Measurements from ENCODE around the gene PML. TPM values are rescaled to one million over a fixed set of nuclear protein-coding genes. Genes with fewer than 3 reads are reported as not detected.

The PML gene
- polyA plus RNA-seq = 10 to 100 TPM in 2 of 3 donors, 1 to 10 TPM in 1; 8.0 to 47.7 (median 16.2) TPM

GRCh38 chr15:73994413-73994883 lies at the start of gene PML:
PML (plus strand) TSS chr15:73994716; CDS start chr15:73994813, 97 bp downstream.
- peak; percentile 93 to 95 (median 94) for DNase-seq
- H3K4me1 Mint-ChIP-seq = peaks cover 66 to 75% of the 10 kb centered on the region in 2 donors
- peaks cover 0 to 7% (median 4%) of the 10 kb centered on the region in 3 donors for H3K36me3 Mint-ChIP-seq
- H3K9me3 Mint-ChIP-seq = no peaks in the 10 kb centered on the region
- peak within 1 kb of the TSS; percentile 91 to 96 (median 94) for H3K27ac Mint-ChIP-seq
- peaks cover 2 to 4% (median 2%) of the 10 kb centered on the region in 3 donors for H3K27me3 Mint-ChIP-seq (ENCODE audit: low read depth in 3 of 3)
- peak within 1 kb of the TSS; percentile 90 to 99 (median 97) for H3K4me3 Mint-ChIP-seq

GRCh38 chr15:73945130-73945508 lies 49.4 kb upstream of the PML start:
- H3K27ac Mint-ChIP-seq = no peak overlapping the region

GRCh38 chr15:73946046-73946721 lies 48.3 kb upstream of the PML start:
- DNase-seq = no peak
- no peaks in the 10 kb centered on the region for H3K36me3 Mint-ChIP-seq
- peaks cover 7 to 10% of the 10 kb centered on the region in 2 donors for H3K4me1 Mint-ChIP-seq
- H3K27me3 Mint-ChIP-seq (ENCODE audit: low read depth in 3 of 3) = peaks cover 0 to 4% (median 0%) of the 10 kb centered on the region in 3 donors
- no peak overlapping the region for H3K27ac Mint-ChIP-seq
- no peaks in the 10 kb centered on the region for H3K9me3 Mint-ChIP-seq
- H3K4me3 Mint-ChIP-seq = no peak overlapping the region

More at GRCh38 chr15:73945130-73945508, 49.4 kb upstream of the PML start:
- H3K4me1 Mint-ChIP-seq = peaks cover 5 to 10% of the 10 kb centered on the region in 2 donors
- no peaks in the 10 kb centered on the region for H3K9me3 Mint-ChIP-seq
- no peaks in the 10 kb centered on the region for H3K36me3 Mint-ChIP-seq
- DNase-seq = no peak
- H3K4me3 Mint-ChIP-seq = no peak overlapping the region
- peaks cover 0 to 2% (median 1%) of the 10 kb centered on the region in 3 donors for H3K27me3 Mint-ChIP-seq (ENCODE audit: low read depth in 3 of 3)

- Mint-ChIP-seq H3K9me3 (no peaks in the 10 kb centered on the region), H3K27me3 (ENCODE audit: low read depth in 3 of 3) (peaks cover 0 to 4% (median 0%) of the 10 kb centered on the region in 3 donors), H3K27ac (no peak overlapping the region), H3K4me3 (no peak overlapping the region), H3K36me3 (no peaks in the 10 kb centered on the region), H3K4me1 (peaks cover 6 to 10% of the 10 kb centered on the region in 2 donors)
- no peak for DNase-seq
These were observed 47.6 kb upstream of the PML start for GRCh38 chr15:73946795-73947370.

- no peak overlapping the region for H3K4me3 Mint-ChIP-seq
- peaks cover 4 to 6% of the 10 kb centered on the region in 2 donors for H3K4me1 Mint-ChIP-seq
- DNase-seq = no peak
- peaks cover 0 to 4% (median 0%) of the 10 kb centered on the region in 3 donors for H3K27me3 Mint-ChIP-seq (ENCODE audit: low read depth in 3 of 3)
- H3K9me3 Mint-ChIP-seq = no peaks in the 10 kb centered on the region
- H3K27ac Mint-ChIP-seq = no peak overlapping the region
- H3K36me3 Mint-ChIP-seq = no peaks in the 10 kb centered on the region
These were observed 46.9 kb upstream of the PML start for GRCh38 chr15:73947651-73948050.

GRCh38 chr15:73948396-73948795 lies 46.1 kb upstream of the PML start:
- H3K27me3 Mint-ChIP-seq (ENCODE audit: low read depth in 3 of 3) = peaks cover 0 to 4% (median 0%) of the 10 kb centered on the region in 3 donors
- no peaks in the 10 kb centered on the region for H3K9me3 Mint-ChIP-seq
- no peak for DNase-seq
- no peaks in the 10 kb centered on the region for H3K36me3 Mint-ChIP-seq
- H3K4me1 Mint-ChIP-seq = peaks cover 4 to 6% of the 10 kb centered on the region in 2 donors
- H3K4me3 Mint-ChIP-seq = no peak overlapping the region
- H3K27ac Mint-ChIP-seq = no peak overlapping the region

- Mint-ChIP-seq H3K4me1 (peaks cover 4 to 6% of the 10 kb centered on the region in 2 donors), H3K9me3 (no peaks in the 10 kb centered on the region), H3K36me3 (no peaks in the 10 kb centered on the region), H3K27ac (no peak overlapping the region), H3K27me3 (ENCODE audit: low read depth in 3 of 3) (peaks cover 0 to 4% (median 1%) of the 10 kb centered on the region in 3 donors), H3K4me3 (no peak overlapping the region)
- no peak for DNase-seq
These were observed 45.5 kb upstream of the PML start for GRCh38 chr15:73948982-73949381.

GRCh38 chr15:73949496-73949895 lies 45.0 kb upstream of the PML start:
- peaks cover 0 to 4% (median 1%) of the 10 kb centered on the region in 3 donors for H3K27me3 Mint-ChIP-seq (ENCODE audit: low read depth in 3 of 3)
- no peaks in the 10 kb centered on the region for H3K36me3 Mint-ChIP-seq
- no peak overlapping the region for H3K27ac Mint-ChIP-seq
- H3K9me3 Mint-ChIP-seq = no peaks in the 10 kb centered on the region
- H3K4me1 Mint-ChIP-seq = peaks cover 4 to 6% of the 10 kb centered on the region in 2 donors
- DNase-seq = no peak
- H3K4me3 Mint-ChIP-seq = no peak overlapping the region

GRCh38 chr15:73950479-73950830 lies 44.1 kb upstream of the PML start:
- no peaks in the 10 kb centered on the region for H3K36me3 Mint-ChIP-seq
- DNase-seq = no peak
- peaks cover 4 to 6% of the 10 kb centered on the region in 2 donors for H3K4me1 Mint-ChIP-seq
- no peak overlapping the region for H3K4me3 Mint-ChIP-seq
- peak overlapping the region in 1 of 6 donors; percentile 49 for H3K27ac Mint-ChIP-seq
- peaks cover 0 to 4% (median 1%) of the 10 kb centered on the region in 3 donors for H3K27me3 Mint-ChIP-seq (ENCODE audit: low read depth in 3 of 3)
- H3K9me3 Mint-ChIP-seq = no peaks in the 10 kb centered on the region

- Mint-ChIP-seq H3K4me3 (peak overlapping the region in 1 of 5 donors; percentile 63), H3K36me3 (no peaks in the 10 kb centered on the region), H3K27me3 (ENCODE audit: low read depth in 3 of 3) (peaks cover 0 to 4% (median 1%) of the 10 kb centered on the region in 3 donors), H3K27ac (peak overlapping the region in 3 of 6 donors; percentile 36 to 84 (median 81)), H3K9me3 (no peaks in the 10 kb centered on the region), H3K4me1 (peaks cover 4 to 6% of the 10 kb centered on the region in 2 donors)
- peak; percentile 34 to 53 (median 37) for DNase-seq
These were observed 43.5 kb upstream of the PML start for GRCh38 chr15:73950831-73951561.

GRCh38 chr15:73951601-73952000 lies 42.9 kb upstream of the PML start:
- Mint-ChIP-seq H3K4me1 (peaks cover 4 to 6% of the 10 kb centered on the region in 2 donors), H3K36me3 (no peaks in the 10 kb centered on the region), H3K27ac (peak overlapping the region in 1 of 6 donors; percentile 36), H3K27me3 (ENCODE audit: low read depth in 3 of 3) (peaks cover 0 to 6% (median 1%) of the 10 kb centered on the region in 3 donors), H3K4me3 (no peak overlapping the region), H3K9me3 (no peaks in the 10 kb centered on the region)
- DNase-seq = no peak

- Mint-ChIP-seq H3K36me3 (no peaks in the 10 kb centered on the region), H3K4me3 (no peak overlapping the region), H3K4me1 (peaks cover 5 to 6% of the 10 kb centered on the region in 2 donors), H3K27ac (no peak overlapping the region), H3K27me3 (ENCODE audit: low read depth in 3 of 3) (peaks cover 0 to 9% (median 4%) of the 10 kb centered on the region in 3 donors), H3K9me3 (no peaks in the 10 kb centered on the region)
- DNase-seq = no peak
These were observed 42.2 kb upstream of the PML start for GRCh38 chr15:73952171-73952912.

Measured in immature natural killer cell (primary cell).